Stimulated activated CD8-positive, alpha-beta memory T cell treated with anti-CD3 and anti-CD28 coated beads, Interleukin-7, amount 100 ng/mL, for 4 hours (primary cell): ENCODE measurements around the gene KIF12.

Experiments used
- DNase-seq, 2 donors: peaks; one replicate each; pipeline ENCODE4 v3.0.0-alpha.2; 2020; ENCODE audit warnings: low read depth in 2 of 2

KIF12 gene

DNA sequence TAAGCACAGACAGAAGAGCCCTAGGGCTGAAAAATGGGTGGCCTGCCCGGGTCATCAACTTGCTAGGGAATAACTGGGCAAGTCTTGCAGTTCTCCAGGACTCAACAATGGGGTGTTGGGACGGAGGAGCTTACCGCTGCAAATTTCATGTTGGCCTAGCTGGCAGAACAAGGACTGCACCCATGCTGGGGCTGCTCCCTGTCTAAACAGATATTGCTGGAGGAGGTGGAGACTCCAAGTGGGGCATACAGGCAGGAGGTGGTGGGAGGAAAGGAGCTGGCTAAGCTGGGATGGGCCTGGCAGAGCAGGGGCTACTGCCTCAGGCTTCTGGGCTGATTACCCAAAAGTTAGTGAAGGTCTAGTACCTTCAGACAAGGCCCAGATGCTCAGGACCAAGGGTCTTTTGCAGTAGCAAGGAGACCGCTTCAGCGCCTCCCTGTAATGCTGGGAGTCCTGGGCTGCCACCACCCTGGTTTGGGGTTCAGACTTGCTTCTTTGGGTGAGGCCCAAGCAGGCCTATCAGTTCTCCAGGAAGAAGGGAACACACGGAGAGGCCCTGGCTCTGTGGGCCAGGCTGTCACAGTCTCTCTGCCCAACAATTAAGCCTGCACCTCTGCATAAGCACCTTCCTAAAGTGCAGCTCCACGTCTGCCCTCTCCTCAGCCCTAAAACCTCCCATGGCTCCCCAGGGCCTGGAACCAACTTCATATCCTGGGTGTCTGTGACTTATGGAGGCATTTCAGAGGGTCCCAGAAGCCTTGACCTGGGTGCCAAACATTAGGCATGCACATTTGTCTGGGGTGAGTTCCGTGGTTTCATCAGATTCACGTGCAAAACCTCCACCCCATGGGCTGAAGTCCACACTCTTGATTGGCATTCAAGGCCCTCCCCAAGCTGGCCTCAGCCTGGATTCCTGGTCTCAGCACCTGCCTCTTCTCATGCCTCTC lies 24.2 kb upstream of the KIF12 start:
- DNase-seq: no peak

- DNase-seq: no peak
These were observed 23.3 kb upstream of the KIF12 start for GRCh38 chr9:114122136-114123027.

DNA sequence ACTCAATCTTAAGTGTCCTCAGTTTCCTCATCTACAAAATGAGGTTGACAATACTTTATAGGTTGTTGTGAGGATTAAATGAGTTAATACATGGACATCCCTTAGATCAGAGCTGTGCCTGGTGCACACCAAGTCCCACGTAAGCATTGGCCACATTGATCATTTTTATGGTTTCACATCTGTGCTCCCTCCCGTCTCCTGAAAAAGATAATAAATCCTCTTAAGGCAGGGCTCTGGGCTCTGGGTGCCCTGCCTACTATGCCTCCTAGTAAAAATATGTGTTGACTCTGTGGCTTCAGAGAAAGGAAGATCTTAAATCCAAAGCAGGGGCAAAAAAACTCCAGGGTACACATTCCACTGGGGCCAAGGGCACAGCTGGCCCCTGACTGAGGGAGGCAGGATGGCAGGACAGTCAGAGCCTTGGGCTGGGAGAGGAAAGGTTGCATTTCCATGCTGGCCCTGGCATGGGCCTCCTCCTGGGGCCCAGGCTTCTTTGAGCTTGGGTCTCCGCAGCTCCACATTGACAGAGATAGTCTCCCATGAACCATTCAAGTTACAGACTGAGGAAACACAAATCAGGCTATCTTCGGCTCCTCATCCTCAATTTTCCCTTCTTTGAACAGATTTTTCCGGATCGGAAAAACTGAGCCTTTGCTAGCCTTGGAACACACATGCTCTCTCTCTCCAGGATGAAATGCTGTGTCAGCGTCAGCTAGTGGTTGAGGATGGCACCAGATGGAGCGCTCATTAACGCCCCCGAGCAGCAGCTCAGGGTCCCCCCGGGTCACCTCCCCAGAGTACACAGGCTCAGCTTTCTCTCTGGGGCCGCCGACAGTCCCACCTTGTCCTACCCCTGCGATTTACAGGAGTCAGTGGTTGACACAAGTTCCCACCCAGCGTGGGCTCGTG lies 22.4 kb upstream of the KIF12 start:
- DNase-seq: no peak

DNA sequence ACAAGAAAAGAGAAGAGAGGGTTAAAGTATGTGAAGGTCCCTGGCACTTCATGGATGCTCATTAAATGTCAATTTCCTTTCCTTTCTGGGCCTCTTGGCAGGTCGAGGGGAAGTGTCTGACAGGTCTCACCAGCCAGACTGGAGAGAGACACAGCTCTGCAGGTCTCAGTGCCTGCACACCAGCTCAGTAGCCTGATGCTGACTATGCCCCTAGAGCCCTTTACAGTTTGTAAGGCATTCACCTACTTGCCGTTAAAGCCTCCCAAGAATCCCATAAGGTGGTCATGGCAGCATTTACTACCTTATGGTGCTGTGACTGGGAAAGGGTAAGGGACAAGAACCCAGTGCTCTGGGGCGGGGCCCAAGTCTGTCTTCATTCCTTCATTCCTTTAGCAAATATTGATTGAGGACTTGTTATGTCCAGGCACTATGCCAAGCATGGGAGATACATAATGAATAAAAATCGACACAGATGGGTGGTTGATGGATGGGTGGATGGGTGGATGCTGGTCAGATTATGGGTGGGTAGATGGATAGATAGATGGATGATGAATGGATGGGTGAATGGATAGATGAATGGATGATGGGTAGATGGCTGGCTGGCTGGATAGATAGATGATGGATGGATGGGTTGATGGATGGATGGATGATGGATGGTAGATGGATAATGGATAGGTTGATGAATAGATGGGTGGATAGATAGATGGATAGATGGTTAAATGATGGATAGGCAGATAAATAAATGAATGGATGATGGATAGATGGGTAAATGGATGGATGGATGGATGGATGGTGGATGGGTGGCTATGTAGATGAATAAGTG lies 21.3 kb upstream of the KIF12 start:
- no peak for DNase-seq

DNA sequence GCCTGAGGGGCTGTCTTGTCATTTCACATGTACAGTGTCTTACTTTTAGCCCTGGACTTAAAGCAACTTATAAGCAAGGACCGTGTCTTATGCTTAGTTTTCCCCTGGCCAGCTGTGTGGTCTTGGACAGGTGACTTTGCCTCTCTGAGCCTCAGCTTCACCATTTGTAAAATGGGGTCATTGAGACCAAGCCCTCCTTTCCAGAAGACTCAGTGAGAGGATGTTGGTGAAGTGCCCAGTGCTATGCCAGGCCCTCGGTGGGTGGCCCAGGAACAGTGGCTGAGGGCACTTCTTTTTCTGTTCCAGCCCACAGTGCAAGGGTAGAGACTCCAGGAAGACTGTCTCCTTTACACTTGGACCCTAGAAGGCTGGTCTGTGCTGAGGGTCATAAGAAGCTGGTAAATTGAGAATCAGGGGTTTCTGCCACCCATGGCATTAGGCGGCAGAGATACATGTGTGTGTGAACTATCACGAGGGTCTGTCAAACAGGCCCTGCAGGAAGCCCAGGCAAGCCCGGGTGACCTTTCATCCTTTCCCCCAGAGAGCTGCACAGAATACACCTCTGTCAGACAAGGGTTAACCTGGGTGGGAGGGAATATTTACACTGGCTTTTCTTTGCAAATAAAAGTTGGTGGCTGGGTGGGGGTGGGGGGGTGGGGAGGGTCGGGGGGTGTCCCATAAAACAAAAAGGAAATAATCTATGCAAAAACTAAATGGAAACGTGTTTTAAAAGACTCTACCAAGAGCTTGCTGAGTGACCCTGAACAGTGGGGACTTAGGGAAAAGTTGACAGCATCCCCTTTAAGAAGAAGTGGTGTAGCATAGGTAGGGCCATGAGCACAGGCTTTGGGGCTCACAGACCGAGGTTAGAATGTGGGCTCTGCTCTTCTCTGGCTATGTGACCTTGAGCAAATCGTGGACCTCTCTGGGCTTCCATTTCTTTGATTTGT lies 20.4 kb upstream of the KIF12 start:
- DNase-seq: no peak

DNA sequence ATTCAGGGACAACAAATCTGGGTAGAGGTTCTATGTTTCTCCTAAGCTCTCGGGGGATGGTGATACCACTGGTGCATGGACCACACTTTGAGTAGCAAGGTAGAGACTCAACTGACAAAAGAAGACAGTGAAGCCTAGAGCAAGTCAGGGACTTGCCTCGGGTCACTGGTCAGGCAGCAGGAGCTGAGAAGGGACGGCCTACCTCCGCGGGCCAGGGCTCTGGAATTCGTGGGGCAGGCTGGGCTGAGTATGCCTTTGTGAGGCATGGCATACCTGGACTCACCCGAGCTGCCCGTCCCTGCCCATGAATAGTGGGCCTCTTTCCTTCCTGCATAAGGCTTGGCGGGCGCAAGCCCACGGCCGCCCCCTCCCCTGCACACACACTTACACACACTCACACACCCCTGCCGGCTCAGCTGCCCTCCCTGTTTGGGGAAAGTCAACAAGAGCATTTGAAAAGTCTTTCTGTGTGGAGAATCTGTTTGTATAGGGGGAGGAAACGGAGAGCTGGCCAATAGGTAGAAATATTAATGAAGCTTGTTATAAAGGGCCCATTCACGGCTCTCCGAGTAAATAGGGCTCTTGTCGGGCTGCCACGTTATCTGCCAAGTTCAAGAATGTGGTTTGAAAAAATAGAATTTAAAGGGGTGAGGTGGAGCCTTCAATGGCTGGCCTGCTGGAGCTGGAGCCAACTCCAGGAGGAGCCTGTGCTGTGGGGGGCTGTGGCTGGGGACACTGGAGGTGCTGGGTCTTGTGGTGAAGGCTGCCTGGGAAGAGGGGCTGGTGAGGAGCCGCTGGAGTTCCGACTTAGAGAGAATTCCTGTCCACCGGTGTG lies 19.1 kb upstream of the KIF12 start:
- no peak for DNase-seq

DNA sequence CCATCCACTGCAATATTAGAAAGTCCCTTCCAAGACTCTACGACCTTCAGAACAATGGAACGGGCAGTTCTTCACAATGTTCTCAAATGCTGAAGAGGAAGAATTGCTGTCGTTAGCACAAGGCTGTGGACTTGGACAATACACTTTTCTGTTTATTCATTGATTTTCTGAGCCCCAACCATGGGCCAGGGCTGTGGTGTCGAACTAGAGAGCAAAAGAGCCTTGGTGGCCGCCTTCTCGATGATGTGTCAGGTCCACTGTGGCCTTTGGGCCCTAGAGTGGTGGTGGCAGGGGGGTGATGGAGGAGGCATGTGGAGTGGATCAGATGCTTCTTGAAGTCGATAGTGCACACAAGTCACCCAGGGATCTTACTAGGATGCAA lies 18.5 kb upstream of the KIF12 start:
- DNase-seq: no peak

- no peak for DNase-seq
These were observed 17.1 kb upstream of the KIF12 start for GRCh38 chr9:114116126-114116747.

- DNase-seq: no peak
These were observed 16.6 kb upstream of the KIF12 start for GRCh38 chr9:114115654-114116125.

GRCh38 chr9:114114364-114114763 lies 15.3 kb upstream of the KIF12 start:
- DNase-seq: no peak

DNA sequence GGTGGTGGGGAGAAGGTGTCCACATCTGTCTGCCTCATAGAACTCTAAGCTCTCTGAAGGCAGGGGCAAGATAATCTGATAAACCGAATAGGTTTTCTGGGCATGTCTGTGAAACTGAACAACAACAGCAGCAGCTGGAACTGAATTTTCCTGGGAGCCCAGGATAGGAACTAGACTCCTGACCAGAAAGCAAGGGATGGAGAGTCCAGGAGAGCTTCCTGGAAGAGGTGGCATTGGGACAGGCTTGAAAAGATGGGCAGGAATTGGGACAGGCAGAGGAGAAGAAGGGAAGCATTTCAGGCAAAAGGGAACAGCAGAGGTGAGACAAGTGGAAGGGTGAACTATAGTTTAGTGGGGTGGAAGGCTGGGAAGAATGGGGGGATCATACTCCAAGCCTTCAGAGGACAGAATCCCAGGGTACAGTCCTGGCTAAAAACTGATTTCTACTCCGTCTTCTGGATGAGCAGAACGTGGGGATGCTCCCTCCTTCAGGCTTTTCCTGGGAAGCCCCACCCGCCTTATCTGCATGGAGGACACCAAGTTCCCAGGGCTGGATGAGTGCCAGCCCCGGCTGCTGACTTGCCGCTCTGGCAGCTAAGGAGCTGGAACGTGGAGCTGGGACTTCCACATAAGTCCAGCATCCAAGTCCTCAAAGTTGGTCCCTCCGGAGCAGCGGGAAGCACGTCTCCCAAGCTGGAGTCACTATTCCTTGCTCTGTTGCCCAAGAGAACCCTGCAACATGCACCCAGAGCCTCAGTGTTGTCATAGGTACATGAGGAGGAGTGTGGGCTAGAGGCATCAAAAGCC lies 13.9 kb upstream of the KIF12 start:
- no peak for DNase-seq

GRCh38 chr9:114112325-114112724 lies 13.2 kb upstream of the KIF12 start:
- DNase-seq: no peak

GRCh38 chr9:114110180-114110579 lies 11.1 kb upstream of the KIF12 start:
- DNase-seq: no peak

DNA sequence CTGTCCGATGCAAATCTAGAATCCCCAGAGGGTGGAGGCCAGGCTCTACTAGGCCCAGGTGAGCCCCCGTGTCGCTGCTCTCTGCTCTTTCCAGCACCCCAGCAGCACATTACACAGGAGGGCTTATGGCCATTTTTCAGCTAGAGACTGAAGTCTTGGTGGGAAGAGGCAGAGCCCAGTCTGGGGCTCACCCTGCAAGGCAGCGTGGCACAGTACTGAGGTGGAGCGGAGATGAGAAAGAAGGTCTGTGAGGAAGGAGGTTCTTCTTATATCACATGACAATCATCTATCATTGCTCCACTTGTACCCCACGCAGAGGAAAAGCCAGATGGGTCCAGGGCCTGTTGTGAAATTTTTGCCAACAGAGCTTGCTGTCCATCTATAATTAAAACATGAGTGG lies 10.0 kb upstream of the KIF12 start:
- no peak for DNase-seq

- peak; percentile 6 to 8 for DNase-seq
These were observed 9.1 kb upstream of the KIF12 start for GRCh38 chr9:114108016-114108833.

DNA sequence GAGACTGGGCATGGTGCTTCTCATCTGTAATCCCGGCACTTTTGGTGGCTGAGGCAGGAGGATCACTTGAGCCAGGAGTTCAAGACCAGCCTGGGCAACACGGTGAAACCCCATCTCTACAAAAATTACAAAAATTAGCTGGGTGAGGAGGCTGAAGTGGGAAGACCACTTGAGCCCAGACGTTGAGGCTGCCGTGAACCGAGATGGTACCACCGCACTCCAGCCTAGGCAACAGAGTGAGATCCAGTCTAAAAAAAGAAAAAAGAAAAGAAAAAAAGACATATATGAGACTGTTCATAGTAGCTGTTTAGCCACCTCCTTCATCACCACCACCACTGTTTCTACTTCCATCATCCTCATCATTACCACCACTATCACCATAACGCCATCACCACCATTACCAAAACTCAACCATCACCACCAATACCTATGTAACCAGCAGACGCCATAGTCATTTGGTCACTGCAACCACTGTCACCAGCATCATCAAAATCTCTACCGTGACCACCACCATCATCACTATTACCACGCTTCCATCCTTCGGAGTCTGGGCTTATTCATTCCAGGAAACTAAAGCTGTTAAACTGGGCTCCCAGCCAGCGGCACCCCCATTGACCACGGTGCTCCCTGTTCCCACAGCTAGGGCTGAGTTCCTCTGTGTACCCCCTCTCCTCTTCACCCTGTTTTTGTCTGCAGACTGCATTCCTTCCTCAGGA lies 8.4 kb upstream of the KIF12 start:
- DNase-seq: no peak
